ENCODE measurements around the gene PPP6R1.

PPP6R1 gene, protein sequence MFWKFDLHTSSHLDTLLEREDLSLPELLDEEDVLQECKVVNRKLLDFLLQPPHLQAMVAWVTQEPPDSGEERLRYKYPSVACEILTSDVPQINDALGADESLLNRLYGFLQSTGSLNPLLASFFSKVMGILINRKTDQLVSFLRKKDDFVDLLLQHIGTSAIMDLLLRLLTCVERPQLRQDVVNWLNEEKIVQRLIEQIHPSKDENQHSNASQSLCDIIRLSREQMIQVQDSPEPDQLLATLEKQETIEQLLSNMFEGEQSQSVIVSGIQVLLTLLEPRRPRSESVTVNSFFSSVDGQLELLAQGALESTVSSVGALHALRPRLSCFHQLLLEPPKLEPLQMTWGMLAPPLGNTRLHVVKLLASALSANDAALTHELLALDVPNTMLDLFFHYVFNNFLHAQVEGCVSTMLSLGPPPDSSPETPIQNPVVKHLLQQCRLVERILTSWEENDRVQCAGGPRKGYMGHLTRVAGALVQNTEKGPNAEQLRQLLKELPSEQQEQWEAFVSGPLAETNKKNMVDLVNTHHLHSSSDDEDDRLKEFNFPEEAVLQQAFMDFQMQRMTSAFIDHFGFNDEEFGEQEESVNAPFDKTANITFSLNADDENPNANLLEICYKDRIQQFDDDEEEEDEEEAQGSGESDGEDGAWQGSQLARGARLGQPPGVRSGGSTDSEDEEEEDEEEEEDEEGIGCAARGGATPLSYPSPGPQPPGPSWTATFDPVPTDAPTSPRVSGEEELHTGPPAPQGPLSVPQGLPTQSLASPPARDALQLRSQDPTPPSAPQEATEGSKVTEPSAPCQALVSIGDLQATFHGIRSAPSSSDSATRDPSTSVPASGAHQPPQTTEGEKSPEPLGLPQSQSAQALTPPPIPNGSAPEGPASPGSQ

DNA sequence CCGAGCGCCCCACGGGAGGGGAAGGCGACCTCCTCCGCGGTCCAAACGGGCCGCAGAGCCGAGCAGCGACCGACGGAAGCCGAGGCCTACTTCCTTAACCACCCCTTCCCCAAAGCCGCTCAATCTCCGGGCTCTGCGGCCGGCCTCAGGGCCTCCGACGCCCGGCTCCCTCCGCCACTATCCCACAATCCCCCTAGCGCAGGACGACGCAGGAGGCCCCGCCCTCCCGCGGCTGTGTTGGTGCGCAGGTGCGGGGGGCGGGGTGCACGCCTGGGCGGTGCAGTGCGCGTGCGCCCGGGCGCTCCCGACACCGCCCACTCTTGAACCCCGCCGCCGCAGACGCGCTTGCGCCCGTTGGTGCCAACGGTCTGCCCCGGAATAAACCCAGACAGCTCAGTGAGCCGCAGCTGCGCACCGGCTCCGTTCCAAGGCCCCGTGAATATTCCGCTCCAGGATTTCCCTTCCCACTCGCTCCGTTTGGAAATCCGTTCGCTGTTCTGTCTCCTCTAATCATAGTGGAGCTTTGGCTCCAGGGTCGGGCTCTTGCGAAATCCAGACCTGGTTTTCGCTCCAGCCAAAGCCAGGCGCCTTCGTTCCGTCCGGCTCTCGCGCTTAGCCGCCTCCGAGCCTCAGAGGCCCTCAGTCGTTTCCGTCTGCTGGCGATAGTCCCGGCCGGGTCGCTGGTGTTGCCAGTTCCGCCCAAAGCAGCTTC, at the start of gene PPP6R1:
TSS of gene PPP6R1 (minus strand) at position 190 of the 712 bp plus-strand sequence. CDS start 11,914 bp downstream, outside the sequence.
- peak; percentile 99 for DNase-seq (ENCODE audit: low spot score)

DNA sequence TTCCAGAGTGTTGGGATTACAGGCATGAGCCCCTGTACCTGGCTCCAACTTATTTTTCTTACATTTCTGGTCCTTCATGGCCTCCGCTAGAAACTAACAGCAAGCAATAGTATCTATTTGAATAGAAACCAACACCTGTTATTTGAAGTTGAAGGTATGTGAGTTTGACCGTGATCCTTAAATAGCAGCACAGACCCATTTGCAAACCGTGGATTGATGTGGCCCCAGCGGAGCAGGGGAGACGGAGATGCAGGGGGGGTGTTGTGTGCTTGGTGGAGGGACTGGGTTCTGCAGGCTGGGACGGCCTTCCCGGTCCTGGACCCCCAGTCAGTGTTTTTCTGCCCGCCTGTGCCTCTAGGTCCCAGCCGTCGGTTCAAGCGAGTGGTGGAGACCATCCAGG, 49.5 kb upstream of the PPP6R1 start:
- no peak for DNase-seq (ENCODE audit: low spot score)

DNA sequence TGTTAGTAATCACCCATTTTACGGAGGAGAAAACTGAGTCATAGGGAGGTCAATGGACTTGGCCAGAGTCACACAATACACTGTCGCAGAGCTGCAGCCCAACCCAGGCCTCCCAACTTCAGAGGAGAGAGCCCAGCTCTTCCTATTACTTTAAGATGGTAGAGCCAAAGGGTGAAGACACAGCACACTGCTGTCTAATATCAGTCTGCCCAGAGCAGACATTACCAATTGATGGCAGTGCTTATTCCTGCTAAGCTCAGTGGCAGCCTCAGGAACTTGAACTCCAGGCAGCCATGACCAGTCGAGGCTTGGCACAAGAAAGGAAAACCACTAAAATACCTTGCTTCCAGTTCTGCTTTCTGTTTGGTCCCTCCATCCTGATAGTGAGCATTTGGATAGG, 47.9 kb upstream of the PPP6R1 start:
- no peak for DNase-seq (ENCODE audit: low spot score)

- peak; percentile 24 for DNase-seq (ENCODE audit: low spot score)
Measured at GRCh38 chr19:55305983-55306562, 47.3 kb upstream of the PPP6R1 start.

GRCh38 chr19:55305491-55305890, 46.7 kb upstream of the PPP6R1 start:
- peak; percentile 31 for DNase-seq (ENCODE audit: low spot score)

GRCh38 chr19:55304980-55305379, 46.2 kb upstream of the PPP6R1 start:
- no peak for DNase-seq (ENCODE audit: low spot score)

DNA sequence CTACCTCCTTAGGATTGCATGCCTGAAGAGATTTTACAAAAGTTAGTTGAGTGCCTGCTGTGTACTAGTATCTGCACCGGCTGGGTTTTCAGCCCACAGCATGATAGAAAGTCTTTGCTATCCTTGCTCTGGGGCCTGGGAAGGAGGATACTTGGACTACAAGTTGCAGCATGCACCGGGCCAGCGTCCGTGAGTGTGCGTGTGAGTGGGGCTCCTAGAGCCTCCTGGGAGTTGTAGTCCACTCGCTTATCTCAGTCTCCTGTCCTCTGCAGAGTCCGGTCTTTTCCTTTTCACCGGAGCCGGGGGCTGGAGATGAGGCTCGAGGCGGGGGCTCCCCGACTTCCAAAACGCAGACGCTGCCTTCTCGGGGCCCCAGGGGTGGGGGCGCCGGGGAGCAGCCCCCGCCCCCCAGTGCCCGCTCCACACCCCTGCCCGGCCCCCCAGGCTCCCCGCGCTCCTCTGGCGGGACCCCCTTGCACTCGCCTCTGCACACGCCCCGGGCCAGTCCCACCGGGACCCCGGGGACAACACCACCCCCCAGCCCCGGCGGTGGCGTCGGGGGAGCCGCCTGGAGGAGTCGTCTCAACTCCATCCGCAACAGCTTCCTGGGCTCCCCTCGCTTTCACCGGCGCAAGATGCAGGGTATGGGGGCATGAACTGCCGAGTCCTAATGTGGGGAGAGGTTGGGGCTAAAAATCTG, 45.6 kb upstream of the PPP6R1 start:
- peak; percentile 68 for DNase-seq (ENCODE audit: low spot score)

GRCh38 chr19:55303477-55303876, 44.7 kb upstream of the PPP6R1 start:
- DNase-seq (ENCODE audit: low spot score): no peak

DNA sequence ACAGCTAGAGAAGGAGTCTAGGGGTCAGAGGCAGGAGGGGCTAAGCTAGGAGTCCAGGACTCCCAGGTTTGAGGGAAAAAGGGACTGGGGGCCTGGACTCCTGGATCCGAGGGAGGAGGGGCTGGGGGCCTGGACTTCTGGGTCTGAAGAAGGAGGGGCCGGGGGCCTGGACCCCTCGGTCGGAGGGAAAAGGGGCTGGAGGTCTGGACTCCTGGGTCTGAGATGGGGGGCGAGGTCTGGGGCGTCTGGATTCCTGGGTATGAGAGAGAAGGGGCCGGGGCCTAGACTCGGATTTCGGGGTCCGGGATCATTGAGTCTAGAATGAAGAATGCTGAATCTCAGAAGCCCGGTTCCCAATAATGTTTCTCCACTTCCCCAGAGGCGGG, 43.5 kb upstream of the PPP6R1 start:
- no peak for DNase-seq (ENCODE audit: low spot score)

DNA sequence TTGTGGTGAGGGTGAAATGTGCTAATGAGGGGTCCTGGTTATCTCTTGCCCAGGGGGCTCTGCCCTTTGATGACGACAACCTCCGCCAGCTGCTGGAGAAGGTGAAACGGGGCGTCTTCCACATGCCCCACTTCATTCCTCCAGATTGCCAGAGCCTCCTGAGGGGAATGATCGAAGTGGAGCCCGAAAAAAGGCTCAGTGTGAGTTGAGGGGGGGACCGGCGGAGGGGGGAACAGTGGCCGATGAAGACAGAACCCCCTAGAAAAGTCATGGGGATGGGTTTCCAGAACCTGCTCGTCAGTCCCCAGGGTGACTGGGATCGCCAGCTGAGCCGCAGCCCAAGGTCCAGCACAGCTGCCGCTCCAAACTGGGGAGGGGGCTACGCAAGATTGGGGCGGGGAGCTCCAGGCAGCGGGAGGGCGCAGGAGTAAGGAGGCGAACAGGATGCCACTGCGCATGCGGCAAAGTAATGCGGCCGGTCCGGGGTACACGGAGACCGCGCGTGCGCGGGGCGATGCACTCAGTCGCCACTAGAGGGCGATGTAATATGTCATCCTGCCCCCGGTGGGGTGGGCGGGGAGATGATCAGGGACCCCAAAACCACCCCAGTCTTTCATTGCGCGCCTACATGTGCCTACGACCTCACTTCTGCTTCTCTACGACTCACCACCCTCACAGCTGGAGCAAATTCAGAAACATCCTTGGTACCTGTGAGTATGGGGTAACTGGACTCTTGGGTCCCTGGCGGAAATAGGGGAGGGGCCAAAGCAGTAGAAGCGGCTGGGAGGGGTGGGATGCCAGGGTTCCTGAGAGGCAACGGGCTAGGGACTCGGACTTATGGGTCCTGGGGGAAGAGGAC, 42.9 kb upstream of the PPP6R1 start:
- peak; percentile 80 for DNase-seq (ENCODE audit: low spot score)

DNA sequence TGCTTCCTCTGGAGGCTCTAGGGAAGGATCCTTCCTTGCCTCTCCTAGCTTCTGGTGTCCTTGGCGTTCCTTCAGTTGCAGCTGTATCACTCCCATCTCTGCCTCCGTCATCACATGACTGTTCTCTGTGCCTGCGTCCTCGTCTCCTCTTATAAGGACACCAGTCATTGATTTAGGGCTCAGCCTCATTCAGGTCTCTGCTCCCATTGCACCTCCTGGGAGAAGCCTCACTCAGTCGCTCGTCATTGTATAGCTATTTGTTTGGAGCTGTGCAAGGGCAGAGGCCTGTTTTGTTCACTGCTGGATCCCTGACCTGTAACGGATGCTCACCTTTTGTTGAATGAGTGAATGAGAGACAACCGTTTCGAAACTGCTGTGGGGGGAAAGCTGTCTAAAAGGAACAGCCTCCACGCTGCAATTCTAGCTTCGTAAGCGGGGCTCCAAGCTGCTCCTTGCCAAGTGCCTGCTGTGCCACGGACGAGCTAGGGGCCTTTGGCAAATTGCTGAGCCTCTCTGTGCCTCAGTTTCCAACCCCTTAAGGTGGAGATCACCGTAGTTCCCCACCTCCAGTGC, 42.2 kb upstream of the PPP6R1 start:
- DNase-seq (ENCODE audit: low spot score): no peak

DNA sequence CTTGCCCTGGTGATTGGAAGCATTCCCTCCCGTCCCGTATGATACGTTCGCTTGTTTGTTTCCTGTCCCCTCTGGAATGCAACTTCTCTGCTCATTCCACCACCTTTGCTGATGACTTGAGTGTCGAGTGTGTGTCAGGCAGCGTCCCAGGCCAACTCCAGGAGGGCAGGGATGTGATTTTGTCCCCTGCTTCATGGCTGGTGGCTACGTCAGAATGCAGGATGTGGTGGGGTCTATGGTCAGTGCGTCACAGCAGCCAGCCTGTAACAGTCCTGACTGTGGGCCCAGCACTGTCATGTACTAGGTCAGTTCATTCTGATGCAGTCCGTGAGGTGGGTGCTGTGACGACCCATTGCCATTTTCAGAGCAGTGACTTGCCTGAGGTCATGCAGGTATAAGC, 41.2 kb upstream of the PPP6R1 start:
- DNase-seq (ENCODE audit: low spot score): no peak

GRCh38 chr19:55297267-55297666, 38.5 kb upstream of the PPP6R1 start:
- no peak for DNase-seq (ENCODE audit: low spot score)

DNA sequence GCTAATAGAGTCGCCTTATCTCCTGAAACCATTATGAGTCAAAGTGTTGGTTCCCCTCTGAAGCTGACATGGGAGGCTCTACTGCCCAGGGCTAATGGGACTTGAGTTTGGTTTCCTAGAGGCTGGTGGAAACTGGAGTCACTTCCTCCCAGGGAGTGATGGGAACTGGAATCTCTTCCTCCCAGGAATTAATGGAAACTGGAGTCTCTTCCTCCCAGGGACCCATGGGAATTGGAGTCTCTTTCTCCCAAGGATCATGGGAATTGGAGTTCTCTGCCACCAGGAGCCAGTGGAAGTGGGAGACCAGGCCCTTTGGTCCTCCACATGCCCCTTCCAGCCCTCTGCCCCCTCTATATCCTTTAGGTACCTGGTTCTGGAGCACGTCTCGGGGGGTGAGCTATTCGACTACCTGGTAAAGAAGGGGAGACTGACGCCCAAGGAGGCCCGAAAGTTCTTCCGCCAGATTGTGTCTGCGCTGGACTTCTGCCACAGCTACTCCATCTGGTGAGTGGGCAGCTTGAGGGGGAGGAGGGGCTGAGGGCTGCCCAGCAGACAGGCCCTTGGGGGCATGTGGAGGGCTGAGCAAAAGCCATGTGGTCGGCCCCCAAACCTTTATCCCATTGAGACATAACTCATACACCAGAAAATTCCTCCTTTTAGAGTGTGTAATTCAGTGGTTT, 30.4 kb upstream of the PPP6R1 start:
- peak; percentile 64 for DNase-seq (ENCODE audit: low spot score)

DNA sequence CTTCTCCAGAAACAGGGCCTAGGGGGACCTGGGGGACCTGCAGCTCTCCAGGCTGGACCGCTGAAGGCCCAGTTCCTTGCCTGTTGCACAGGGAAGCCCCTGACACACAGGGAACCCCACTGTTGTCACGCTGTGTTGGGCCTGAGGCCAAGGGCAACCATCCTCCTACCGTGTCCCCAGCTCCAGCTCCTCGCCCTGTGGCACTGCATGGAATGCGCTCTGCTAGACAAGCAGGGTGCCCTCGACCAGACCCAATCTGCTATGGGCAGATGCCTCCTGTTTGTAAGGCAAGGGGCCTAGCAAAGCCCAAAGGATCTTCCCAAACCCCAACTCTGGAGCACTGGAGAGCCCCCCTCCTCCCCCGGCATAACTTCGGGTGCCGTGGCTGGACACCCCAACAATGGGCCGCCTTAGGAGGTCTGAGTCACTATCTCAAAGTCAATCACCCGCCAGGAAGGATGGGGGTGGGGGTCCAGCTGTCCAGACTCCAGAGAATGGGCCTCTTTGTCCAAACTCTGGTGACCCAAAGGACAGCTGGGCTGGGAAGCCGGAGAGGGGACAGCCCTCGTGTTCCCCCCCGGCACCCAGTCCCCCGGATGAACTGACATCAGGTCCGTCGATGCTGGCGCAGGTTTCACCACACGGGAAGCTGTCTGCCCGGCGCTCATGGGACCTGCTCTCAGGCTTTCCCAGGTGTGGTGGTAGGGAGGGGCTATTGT, 28.7 kb upstream of the PPP6R1 start:
- no peak for DNase-seq (ENCODE audit: low spot score)

DNA sequence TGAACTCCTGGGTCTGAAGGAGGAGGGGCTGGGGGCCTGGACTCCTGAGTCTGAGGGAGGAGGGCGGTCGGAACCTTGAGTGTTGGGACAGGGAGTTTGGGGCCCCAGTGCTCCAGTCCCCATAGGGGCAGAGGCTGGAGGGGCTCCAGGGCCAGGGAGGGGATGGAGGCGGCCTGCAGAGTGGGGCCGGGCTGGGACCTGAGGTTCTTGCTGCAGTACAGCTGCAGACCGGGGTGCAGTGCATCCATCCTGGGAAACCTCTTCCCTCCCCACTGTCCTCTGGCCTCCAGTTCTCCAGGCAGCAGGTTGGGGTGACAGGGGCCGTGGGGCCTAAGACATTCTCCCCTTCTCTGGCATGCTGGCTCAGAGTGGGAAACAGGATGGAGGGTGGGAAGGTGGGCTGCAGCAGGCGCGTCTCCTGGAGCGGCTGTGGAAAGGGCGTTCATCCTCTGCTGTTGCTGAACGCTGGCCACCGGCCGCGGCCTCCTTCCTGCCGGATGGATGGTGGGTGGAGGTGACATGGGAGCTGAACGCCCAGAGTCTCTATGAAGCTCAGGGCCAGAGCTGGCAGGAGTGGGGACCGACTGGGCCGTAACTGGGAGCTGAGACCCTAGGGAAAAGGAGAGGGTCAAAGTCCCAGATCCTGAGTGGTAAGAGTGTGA, 26.5 kb upstream of the PPP6R1 start:
- no peak for DNase-seq (ENCODE audit: low spot score)

GRCh38 chr19:55284405-55285058, 25.7 kb upstream of the PPP6R1 start:
- no peak for DNase-seq (ENCODE audit: low spot score)

Measured in RKO (cell line).